ENCODE results near the gene MYRFL.
"Not testable (repeated sequence)": the region's sequence is repeated elsewhere in the genome, so short reads cannot be mapped to it uniquely, and the experiment has no call there.

MYRFL gene

DNA sequence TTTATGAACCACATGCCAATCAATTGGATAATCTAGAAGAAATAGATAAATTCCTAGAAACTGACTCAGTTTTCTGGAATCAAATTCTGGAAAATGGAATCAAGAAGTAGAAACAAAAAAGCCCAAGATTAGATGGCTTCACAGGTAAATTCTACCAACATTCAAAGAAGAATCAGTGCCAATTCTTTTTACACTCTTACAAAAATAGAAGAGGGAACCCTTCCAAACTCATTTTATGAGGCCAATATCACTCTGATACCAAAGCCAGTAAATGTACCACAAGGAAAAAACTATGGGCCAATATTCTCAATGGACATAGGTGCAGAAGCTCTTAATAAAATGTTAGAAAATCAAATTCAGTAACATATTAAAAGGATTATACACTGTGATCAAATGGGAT lies 35.7 kb upstream of the MYRFL start:
- Histone ChIP-seq H2AFZ (ENCODE audit: low read length) (no peak overlapping the region), H3K4me3 (ENCODE audit: low read length, poor library complexity, severe bottlenecking) (no peak overlapping the region), H3K4me2 (ENCODE audit: low read depth, low read length, poor library complexity, severe bottlenecking) (no peak overlapping the region), H3F3A (ENCODE audit: low read depth) (no peaks in the 10 kb centered on the region), H3K9me3 (ENCODE audit: insufficient read depth, low read depth, low read length) (peaks cover 6% of the 10 kb centered on the region; the same call in 1 of the 2 replicates), H3K36me3 (ENCODE audit: insufficient read depth, low read length) (peaks cover 33% of the 10 kb centered on the region), H3K79me2 (ENCODE audit: insufficient read depth, low read length) (no peaks in the 10 kb centered on the region), H3K27me3 (ENCODE audit: insufficient read depth, low read length, poor library complexity, severe bottlenecking) (no peaks in the 10 kb centered on the region), H3K4me1 (ENCODE audit: insufficient read depth, low read length, poor library complexity, severe bottlenecking) (no peaks in the 10 kb centered on the region), H4K20me1 (ENCODE audit: insufficient read depth, low read length, poor library complexity, severe bottlenecking) (no peaks in the 10 kb centered on the region), H3K9me2 (replicated peaks; ENCODE audit: low read depth, low read length) (no peaks in the 10 kb centered on the region), H3K9ac (ENCODE audit: low read depth, low read length, poor library complexity, severe bottlenecking) (no peak overlapping the region)
- TF ChIP-seq, protein P1, sequence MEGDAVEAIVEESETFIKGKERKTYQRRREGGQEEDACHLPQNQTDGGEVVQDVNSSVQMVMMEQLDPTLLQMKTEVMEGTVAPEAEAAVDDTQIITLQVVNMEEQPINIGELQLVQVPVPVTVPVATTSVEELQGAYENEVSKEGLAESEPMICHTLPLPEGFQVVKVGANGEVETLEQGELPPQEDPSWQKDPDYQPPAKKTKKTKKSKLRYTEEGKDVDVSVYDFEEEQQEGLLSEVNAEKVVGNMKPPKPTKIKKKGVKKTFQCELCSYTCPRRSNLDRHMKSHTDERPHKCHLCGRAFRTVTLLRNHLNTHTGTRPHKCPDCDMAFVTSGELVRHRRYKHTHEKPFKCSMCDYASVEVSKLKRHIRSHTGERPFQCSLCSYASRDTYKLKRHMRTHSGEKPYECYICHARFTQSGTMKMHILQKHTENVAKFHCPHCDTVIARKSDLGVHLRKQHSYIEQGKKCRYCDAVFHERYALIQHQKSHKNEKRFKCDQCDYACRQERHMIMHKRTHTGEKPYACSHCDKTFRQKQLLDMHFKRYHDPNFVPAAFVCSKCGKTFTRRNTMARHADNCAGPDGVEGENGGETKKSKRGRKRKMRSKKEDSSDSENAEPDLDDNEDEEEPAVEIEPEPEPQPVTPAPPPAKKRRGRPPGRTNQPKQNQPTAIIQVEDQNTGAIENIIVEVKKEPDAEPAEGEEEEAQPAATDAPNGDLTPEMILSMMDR (conservative IDR thresholded peaks at IDR 0.05; ENCODE audit: low read length) = no peak
- TF ChIP-seq EZH2phosphoT487 (IDR thresholded peaks at IDR 0.05; ENCODE audit: borderline replicate concordance) = no peak

DNA sequence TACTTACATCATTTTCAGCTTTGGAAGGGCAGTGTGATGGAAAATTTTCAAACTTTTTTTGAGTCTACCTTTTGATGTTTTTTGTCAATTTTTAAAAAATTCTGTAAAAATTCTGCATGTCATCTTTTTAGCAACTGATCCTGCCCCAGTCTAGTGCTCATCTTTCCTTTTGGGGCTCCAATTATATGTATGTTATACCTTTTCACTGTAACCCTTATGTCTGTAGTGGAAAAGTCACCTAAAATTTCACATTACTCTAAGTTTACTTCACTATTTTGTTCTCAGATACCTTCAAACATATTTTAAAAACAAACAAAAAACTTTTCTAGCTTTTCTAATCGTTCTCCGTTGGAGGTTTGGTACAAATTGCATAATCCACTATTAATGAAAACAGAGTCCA lies 32.5 kb upstream of the MYRFL start:
- H4K20me1 ChIP-seq (ENCODE audit: insufficient read depth, low read length, poor library complexity, severe bottlenecking) = no peaks in the 10 kb centered on the region
- H3K4me1 ChIP-seq (ENCODE audit: insufficient read depth, low read length, poor library complexity, severe bottlenecking) = no peaks in the 10 kb centered on the region
- H3K9ac ChIP-seq (ENCODE audit: low read depth, low read length, poor library complexity, severe bottlenecking) = no peak overlapping the region
- no peaks in the 10 kb centered on the region for H3K79me2 ChIP-seq (ENCODE audit: insufficient read depth, low read length)
- H3K4me2 ChIP-seq (ENCODE audit: low read depth, low read length, poor library complexity, severe bottlenecking) = no peak overlapping the region
- no peaks in the 10 kb centered on the region for H3K27me3 ChIP-seq (ENCODE audit: insufficient read depth, low read length, poor library complexity, severe bottlenecking)
- no peaks in the 10 kb centered on the region for H3K9me2 ChIP-seq (replicated peaks; ENCODE audit: low read depth, low read length)
- H2AFZ ChIP-seq (ENCODE audit: low read length) = no peak overlapping the region
- peaks cover 6% of the 10 kb centered on the region; the same call in 1 of the 2 replicates for H3K9me3 ChIP-seq (ENCODE audit: insufficient read depth, low read depth, low read length)
- TF ChIP-seq EZH2phosphoT487 (IDR thresholded peaks at IDR 0.05; ENCODE audit: borderline replicate concordance) = no peak
- TF ChIP-seq, protein P1 (conservative IDR thresholded peaks at IDR 0.05; ENCODE audit: low read length) = no peak
- no peaks in the 10 kb centered on the region for H3F3A ChIP-seq (ENCODE audit: low read depth)
- H3K4me3 ChIP-seq (ENCODE audit: low read length, poor library complexity, severe bottlenecking) = no peak overlapping the region
- H3K36me3 ChIP-seq (ENCODE audit: insufficient read depth, low read length) = peaks cover 39% of the 10 kb centered on the region

DNA sequence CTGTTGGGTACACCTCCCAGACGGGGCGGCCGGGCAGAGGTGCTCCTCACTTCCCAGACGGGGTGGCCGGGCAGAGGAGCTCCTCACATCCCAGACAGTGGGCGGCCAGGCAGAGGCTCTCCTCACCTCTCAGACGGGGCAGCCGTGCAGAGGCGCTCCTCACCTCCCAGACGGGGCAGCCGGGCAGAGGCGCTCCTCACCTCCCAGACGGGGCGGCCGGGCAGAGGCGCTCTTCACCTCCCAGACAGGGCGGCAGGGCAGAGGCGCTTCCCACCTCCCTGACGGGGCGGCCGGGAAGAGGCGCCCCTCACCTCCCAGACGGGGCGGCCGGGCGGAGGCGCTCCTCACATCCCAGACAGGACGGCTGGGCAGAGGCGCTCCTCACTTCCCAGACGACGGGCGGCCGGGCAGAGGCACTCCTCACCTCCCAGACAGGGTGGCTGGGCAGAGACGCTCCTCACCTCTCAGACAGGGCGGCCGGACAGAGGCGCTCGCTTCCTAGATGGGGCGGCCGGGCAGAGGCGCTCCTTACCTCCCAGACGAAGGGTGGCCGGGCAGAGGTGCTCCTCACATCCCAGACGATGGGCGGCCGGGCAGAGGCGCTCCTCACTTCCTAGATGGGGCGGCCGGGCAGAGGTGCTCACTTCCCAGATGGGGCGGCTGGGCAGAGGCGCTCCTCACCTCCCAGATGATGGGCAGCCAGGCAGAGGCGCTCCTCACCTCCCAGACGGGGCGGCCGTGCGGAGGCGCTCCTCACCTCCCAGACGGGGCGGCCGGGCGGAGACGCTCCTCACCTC lies 17.7 kb upstream of the MYRFL start:
- H3K4me2 ChIP-seq (ENCODE audit: low read depth, low read length, poor library complexity, severe bottlenecking); H3K9ac ChIP-seq (ENCODE audit: low read depth, low read length, poor library complexity, severe bottlenecking); H3K9me2 ChIP-seq (replicated peaks; ENCODE audit: low read depth, low read length); H4K20me1 ChIP-seq (ENCODE audit: insufficient read depth, low read length, poor library complexity, severe bottlenecking); H3K9me3 ChIP-seq (ENCODE audit: insufficient read depth, low read depth, low read length); H3K27me3 ChIP-seq (ENCODE audit: insufficient read depth, low read length, poor library complexity, severe bottlenecking); H3F3A ChIP-seq (ENCODE audit: low read depth); H3K4me1 ChIP-seq (ENCODE audit: insufficient read depth, low read length, poor library complexity, severe bottlenecking); H3K79me2 ChIP-seq (ENCODE audit: insufficient read depth, low read length); H2AFZ ChIP-seq (ENCODE audit: low read length); H3K4me3 ChIP-seq (ENCODE audit: low read length, poor library complexity, severe bottlenecking): not testable (repeated sequence)
- H3K36me3 ChIP-seq (ENCODE audit: insufficient read depth, low read length) = peaks cover 13% of the 10 kb centered on the region; the same call in 1 of the 2 replicates
